Umbilical cord (tissue), 2 donors: ENCODE measurements around the gene CLEC3B. TPM values are rescaled to one million over a fixed set of nuclear protein-coding genes. Genes with fewer than 3 reads are reported as not detected.

Source experiments
- DNase-seq: peaks from one replicate; pipeline ENCODE4 v3.0.0-alpha.2; 2015; ENCODE audit warnings: low spot score
- total RNA-seq: library from RNA; depleted of rRNA; stranded (reverse); fragments of >200 nt; gene quantifications from one replicate; pipeline ENCODE4 v1.2.3, GENCODE V29; 2014; ENCODE audit warnings: low replicate concordance; ENCODE audit not compliant: insufficient read depth

Gene CLEC3B
- total RNA-seq, 1 donor from 2014 or later = 18.3 TPM

GRCh38 chr3:45003406-45003805, 22.7 kb upstream of the CLEC3B start:
- DNase-seq = no peak

- DNase-seq = no peak
Measured at GRCh38 chr3:45003859-45004258, 22.2 kb upstream of the CLEC3B start.

- no peak for DNase-seq
Measured at GRCh38 chr3:45007091-45007490, 19.0 kb upstream of the CLEC3B start.

- no peak for DNase-seq
Measured at GRCh38 chr3:45008117-45008516, 18.0 kb upstream of the CLEC3B start.

- no peak for DNase-seq
Measured at GRCh38 chr3:45009868-45010267, 16.2 kb upstream of the CLEC3B start.

GRCh38 chr3:45010811-45011333, 15.2 kb upstream of the CLEC3B start:
- DNase-seq = peak; percentile 54

GRCh38 chr3:45011756-45012508, 14.2 kb upstream of the CLEC3B start:
- peak; percentile 90 for DNase-seq

GRCh38 chr3:45012577-45012976, 13.5 kb upstream of the CLEC3B start:
- no peak for DNase-seq

GRCh38 chr3:45016916-45017315, 9.2 kb upstream of the CLEC3B start:
- no peak for DNase-seq

GRCh38 chr3:45017821-45018220, 8.3 kb upstream of the CLEC3B start:
- DNase-seq = no peak

- no peak for DNase-seq
Measured at GRCh38 chr3:45020534-45020933, 5.6 kb upstream of the CLEC3B start.

- peak; percentile 37 for DNase-seq
Measured at GRCh38 chr3:45021524-45022297, 4.4 kb upstream of the CLEC3B start.

GRCh38 chr3:45023675-45024074, 2.4 kb upstream of the CLEC3B start:
- DNase-seq = no peak

GRCh38 chr3:45024542-45025255, 1.4 kb upstream of the CLEC3B start:
- no peak for DNase-seq

- no peak for DNase-seq
Measured at GRCh38 chr3:45026957-45027356, 854 bp downstream of the CLEC3B start.

GRCh38 chr3:45027441-45027840, 1.3 kb downstream of the CLEC3B start:
- DNase-seq = no peak

- DNase-seq = no peak
Measured at GRCh38 chr3:45029216-45029615, 3.1 kb downstream of the CLEC3B start.

GRCh38 chr3:45029661-45030060, 3.6 kb downstream of the CLEC3B start:
- no peak for DNase-seq

GRCh38 chr3:45031531-45031930, 5.4 kb downstream of the CLEC3B start:
- no peak for DNase-seq

- DNase-seq = no peak
Measured at GRCh38 chr3:45032113-45032512, 6.0 kb downstream of the CLEC3B start.

GRCh38 chr3:45033791-45034190, 7.7 kb downstream of the CLEC3B start:
- DNase-seq = no peak

- peak; percentile 48 for DNase-seq
Measured at GRCh38 chr3:45034612-45035252, 8.6 kb downstream of the CLEC3B start.
